Upper lobe of right lung (tissue), 1 donor: ENCODE measurements around the gene PRKACA. TPM values are rescaled to one million over a fixed set of nuclear protein-coding genes. Genes with fewer than 3 reads are reported as not detected.
A peak's percentile ranks its signal among the peaks of the same experiment; 100 is the strongest.

Experiments used
- ATAC-seq: fragments of 200-7000 bp; cut with Tn5 transposase; one replicate; pipeline ENCODE4 v1.9.1; 2020; ENCODE audit warnings: mild to moderate bottlenecking, moderate library complexity
- DNase-seq: peaks from one replicate; pipeline ENCODE4 v3.0.0-alpha.2; 2020
- H3K27ac ChIP-seq: fragments of 200-600 bp; one replicate; pipeline ENCODE4 v1.8.0; 2022
- H3K27me3 ChIP-seq: fragments of 200-600 bp; one replicate; pipeline ENCODE4 v1.8.0; 2022; ENCODE audit warnings: mild to moderate bottlenecking
- H3K36me3 ChIP-seq: fragments of 200-600 bp; one replicate; pipeline ENCODE4 v1.8.0; 2022
- H3K4me1 ChIP-seq: fragments of 200-600 bp; one replicate; pipeline ENCODE4 v1.8.0; 2022
- H3K4me3 ChIP-seq: fragments of 200-600 bp; one replicate; pipeline ENCODE4 v1.8.0; 2022; ENCODE audit warnings: mild to moderate bottlenecking
- H3K9me3 ChIP-seq: fragments of 200-600 bp; one replicate; pipeline ENCODE4 v1.8.0; 2022
- intact Hi-C: fragments of 100-400 bp; cut with DNase I; formaldehyde crosslinking; loops from one replicate; pipeline ENCODE4 v1.11.0; 2022
- total RNA-seq: library from RNA; stranded (reverse); fragmentation: NEBNext Ultra II Directional; extraction: Animal tissue kit (Norgen Biotek cat#: 25700); gene quantifications from one replicate; pipeline ENCODE4 v1.2.1, GENCODE V29; 2021
- TF ChIP-seq, protein P1 (sequence below): fragments of 200-600 bp; IDR thresholded peaks from one replicate; pipeline ENCODE4 v1.8.0; 2022; ENCODE audit warnings: antibody characterized with exemption
- donor health status: DM: no; HTN: yes; CAD: no; lungs with severe emphysema.

The PRKACA gene
- total RNA-seq, 1 donor from 2014 or later, result 85.7 TPM

DNA sequence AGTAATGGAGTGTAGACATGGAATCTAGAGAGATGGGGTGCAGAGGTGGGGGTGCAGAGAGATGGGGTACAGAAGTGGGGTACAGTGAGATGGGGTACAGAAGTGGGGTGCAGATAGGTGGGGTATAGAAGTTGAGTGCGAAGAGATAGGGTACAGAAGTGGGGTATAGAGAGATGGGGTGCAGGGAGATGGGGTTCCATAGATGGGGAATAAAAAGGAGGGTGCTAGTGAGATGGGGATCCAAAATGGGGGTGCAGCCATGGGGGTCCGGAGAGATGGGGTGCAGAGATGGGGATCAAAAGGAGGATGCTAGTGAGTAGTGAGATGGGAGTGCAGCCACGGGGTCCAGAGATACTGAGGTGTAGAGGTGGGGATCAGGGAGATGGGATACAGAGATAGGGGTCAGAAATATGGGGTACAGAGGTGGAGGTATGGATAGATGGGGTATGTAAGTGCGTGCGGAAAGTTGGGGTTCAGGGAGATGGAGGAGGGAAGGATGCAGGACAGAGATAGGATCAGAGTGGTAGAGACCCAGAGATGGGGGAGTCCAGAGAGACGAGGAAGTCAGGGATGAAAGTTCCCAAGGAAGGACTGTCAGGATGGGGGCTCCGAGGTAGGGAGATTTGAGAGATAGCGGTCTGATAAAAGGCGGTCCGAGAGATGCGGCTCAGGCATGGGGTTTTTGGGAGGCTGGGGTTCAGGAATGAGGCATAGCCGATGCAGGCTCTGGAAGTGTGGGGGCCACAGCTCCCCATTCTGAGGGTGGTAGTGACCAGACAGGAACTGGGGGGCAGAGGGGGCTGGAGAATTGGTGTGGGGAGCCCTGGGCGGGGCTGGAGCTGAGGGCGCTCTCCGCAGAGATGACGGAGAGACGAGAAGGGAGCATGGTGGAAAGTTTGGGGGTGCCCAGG, 59.1 kb downstream of the PRKACA start:
- DNase-seq, result no peak
- ATAC-seq, result no peak
- H3K4me1 ChIP-seq, result no peaks in the 10 kb centered on the region
- H3K36me3 ChIP-seq, result no peaks in the 10 kb centered on the region
- H3K27ac ChIP-seq, result no peak overlapping the region
- no peak overlapping the region for H3K4me3 ChIP-seq
- intact Hi-C loops, result no loop called here
- peaks cover 16% of the 10 kb centered on the region for H3K27me3 ChIP-seq
- TF ChIP-seq, protein P1, sequence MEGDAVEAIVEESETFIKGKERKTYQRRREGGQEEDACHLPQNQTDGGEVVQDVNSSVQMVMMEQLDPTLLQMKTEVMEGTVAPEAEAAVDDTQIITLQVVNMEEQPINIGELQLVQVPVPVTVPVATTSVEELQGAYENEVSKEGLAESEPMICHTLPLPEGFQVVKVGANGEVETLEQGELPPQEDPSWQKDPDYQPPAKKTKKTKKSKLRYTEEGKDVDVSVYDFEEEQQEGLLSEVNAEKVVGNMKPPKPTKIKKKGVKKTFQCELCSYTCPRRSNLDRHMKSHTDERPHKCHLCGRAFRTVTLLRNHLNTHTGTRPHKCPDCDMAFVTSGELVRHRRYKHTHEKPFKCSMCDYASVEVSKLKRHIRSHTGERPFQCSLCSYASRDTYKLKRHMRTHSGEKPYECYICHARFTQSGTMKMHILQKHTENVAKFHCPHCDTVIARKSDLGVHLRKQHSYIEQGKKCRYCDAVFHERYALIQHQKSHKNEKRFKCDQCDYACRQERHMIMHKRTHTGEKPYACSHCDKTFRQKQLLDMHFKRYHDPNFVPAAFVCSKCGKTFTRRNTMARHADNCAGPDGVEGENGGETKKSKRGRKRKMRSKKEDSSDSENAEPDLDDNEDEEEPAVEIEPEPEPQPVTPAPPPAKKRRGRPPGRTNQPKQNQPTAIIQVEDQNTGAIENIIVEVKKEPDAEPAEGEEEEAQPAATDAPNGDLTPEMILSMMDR, result no peak
- no peaks in the 10 kb centered on the region for H3K9me3 ChIP-seq

DNA sequence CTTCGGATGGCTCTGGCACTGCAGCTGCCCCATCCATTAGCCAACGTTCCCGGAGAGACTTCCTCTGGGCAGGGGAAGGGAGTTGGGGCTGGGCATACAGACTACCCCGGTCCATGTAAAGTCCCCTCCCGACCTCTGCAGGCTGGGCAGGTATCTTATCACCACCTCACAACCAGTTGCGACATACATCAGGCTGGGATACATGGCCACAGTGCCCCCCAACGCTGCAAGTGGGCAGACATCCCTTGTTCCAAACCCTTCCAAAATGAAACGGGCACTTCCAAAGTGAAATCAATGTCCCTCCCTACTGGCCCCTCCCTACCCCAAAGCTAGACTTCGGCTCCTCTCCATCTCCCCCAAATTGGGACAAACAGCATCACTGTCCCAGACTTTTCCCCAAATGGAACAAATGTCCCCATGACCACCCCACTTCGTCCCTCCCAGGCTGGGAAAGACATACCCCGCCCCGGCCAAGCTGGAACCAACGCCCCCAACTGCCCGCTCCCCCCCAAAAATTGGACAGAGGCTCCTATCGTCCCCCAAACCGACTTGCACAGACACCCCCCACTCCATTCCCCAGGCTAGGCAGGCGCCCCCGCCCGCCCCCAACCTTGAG, 60.7 kb downstream of the PRKACA start:
- no peaks in the 10 kb centered on the region for H3K9me3 ChIP-seq
- no peaks in the 10 kb centered on the region for H3K4me1 ChIP-seq
- intact Hi-C loops, result no loop called here
- no peak for ATAC-seq
- TF ChIP-seq, protein P1, result no peak
- no peak overlapping the region for H3K27ac ChIP-seq
- H3K4me3 ChIP-seq, result peak overlapping the region; percentile 16
- DNase-seq, result no peak
- peaks cover 4% of the 10 kb centered on the region for H3K36me3 ChIP-seq
- peaks cover 16% of the 10 kb centered on the region for H3K27me3 ChIP-seq

DNA sequence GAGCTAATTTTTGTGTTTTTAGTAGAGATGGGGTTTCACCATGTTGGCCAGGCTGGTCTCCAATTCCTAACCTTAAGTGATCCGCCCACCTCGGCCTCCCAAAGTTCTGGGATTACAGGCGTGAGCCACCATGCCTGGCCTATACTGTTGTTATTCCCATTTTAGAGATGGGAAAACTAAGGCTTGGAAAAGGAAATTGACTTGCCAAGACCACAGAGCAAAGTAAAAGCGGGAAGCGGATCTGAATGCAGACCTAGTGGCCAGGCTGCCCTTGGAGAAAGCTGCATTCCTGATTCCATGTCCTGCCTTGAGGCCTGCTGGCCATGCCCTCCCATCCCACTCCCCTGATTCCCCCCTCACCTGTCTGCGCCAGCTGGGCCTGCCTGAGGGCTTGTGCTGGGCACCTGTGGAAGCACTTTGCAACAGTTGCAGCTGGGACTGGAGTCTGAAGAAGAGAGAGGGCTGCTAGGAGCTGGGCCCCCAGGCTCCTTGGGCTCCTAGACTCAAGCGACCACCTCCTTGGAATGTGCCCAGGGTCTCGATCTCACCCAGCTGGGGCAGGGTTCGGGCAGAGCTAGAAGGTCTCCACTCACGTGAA, 61.4 kb downstream of the PRKACA start:
- no peak overlapping the region for H3K27ac ChIP-seq
- ATAC-seq (no peak), DNase-seq (no peak)
- peaks cover 16% of the 10 kb centered on the region for H3K27me3 ChIP-seq
- no peaks in the 10 kb centered on the region for H3K4me1 ChIP-seq
- H3K9me3 ChIP-seq, result no peaks in the 10 kb centered on the region
- intact Hi-C loops, result no loop called here
- H3K36me3 ChIP-seq, result peaks cover 4% of the 10 kb centered on the region
- no peak overlapping the region for H3K4me3 ChIP-seq
- TF ChIP-seq, protein P1, result no peak

DNA sequence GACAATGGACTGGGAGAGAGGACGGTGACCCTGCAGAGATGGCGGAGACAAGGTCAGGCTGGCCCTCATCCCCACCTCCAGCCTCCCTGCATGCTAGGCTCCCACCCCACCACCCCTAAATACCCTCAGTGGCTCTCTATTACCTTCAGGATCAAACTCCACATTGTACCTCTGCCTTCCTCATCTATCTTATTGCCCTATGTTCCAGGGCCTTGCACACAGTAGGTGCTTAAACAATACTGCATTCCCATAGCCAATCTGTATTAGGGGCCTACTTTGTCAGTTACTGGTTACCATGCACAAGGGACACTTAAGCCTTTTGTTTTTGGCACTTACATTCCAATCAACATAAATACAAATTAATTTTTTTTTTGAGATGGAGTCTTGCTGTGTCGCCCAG, 62.2 kb downstream of the PRKACA start:
- no peak overlapping the region for H3K4me3 ChIP-seq
- H3K27me3 ChIP-seq, result peaks cover 16% of the 10 kb centered on the region
- ATAC-seq (no peak), DNase-seq (no peak)
- TF ChIP-seq, protein P1, result no peak
- no peak overlapping the region for H3K27ac ChIP-seq
- H3K36me3 ChIP-seq, result peaks cover 10% of the 10 kb centered on the region
- no peaks in the 10 kb centered on the region for H3K4me1 ChIP-seq
- intact Hi-C loops, result no loop called here
- no peaks in the 10 kb centered on the region for H3K9me3 ChIP-seq

DNA sequence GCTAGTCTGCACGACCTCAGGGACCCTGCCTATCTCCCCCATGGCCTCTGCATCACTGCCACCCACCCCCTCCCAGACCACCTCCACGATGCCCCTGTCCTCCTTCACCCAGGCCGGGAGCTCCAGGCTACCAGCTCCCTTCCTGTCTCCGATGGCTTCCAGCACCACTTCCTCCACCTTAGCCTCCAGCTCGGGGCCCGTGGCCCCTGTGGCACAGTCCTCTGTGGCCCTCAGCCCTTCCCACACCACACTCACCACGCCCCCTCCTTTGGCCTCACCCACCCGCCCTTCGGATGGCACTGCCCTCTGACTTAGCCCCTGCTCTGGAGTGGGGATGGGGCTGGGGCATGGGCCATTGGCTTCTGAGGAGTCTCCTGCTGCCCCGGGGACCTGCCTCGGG, 62.8 kb downstream of the PRKACA start:
- H3K36me3 ChIP-seq, result peaks cover 10% of the 10 kb centered on the region
- peak; percentile 59 for DNase-seq
- peaks cover 16% of the 10 kb centered on the region for H3K27me3 ChIP-seq
- no peaks in the 10 kb centered on the region for H3K9me3 ChIP-seq
- H3K27ac ChIP-seq, result no peak overlapping the region
- intact Hi-C loops, result no loop called here
- TF ChIP-seq, protein P1, result no peak
- no peak overlapping the region for H3K4me3 ChIP-seq
- H3K4me1 ChIP-seq, result no peaks in the 10 kb centered on the region
- ATAC-seq, result no peak
